Medulla oblongata (tissue), 1 donor: ENCODE data around the gene RIN2.
"Not testable (repeated sequence)": the region's sequence is repeated elsewhere in the genome, so short reads cannot be mapped to it uniquely, and the experiment has no call there.

Experiments
- DNase-seq: peaks from one replicate; pipeline ENCODE4 v3.0.0-alpha.2; 2015; ENCODE audit errors: extremely low spot score

Gene RIN2

DNA sequence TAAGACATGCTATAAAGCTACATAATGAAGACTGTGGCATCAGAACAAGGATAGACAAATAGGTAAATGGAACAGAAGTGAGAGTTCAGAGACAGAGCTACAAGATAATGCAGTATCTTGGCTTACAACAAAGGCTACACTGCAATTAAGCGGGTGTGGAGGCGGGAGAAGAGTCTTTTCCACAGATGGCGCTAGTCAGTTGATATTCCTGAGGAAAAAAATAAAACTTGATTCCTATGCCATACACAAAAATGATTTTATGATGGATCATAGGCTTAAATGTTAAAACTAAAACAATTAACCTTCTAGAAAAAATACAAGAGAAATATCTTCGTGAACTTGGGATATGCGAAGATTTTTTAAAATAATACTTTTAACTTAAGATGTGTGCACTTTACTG lies 31.0 kb downstream of the RIN2 start:
- no peak for DNase-seq

DNA sequence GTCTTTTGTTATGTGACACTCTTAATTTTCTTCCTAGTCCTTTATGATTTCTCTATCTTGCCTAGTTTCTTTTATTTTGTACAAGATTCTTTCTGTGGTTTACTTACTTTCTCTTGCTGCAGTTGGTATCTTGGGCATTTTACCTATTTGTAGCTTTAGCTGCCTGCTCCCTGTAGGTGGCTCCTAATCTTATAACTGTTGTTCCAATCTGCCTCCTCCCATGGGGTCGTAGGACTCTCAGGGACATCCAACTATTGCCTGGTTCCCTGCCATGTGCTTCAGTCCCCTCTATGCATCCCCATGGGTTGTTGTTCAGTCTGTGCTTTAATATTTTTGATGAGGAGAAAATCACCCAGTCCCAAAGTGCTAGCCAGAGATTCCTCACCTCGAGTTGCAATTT lies 31.4 kb downstream of the RIN2 start:
- DNase-seq = no peak

DNA sequence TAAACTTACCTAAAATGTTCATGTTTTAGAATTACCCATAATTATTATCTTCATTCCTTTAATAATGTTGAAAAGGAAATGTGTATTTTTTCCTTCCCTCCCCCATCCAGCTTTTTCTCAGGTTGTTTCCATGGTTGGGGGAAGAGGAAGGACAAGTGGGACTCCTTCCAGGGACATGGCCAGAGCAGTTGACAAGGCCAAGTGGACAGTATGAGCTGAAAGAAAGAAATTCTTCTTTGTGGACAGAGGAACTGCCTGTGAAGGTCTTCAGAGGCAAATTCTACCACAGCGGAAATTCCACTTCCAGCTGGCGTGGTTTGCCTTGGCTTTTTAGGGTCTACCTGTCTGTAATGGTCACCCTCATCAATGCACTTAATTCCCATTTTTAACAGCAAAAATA lies 33.8 kb downstream of the RIN2 start:
- no peak for DNase-seq

DNA sequence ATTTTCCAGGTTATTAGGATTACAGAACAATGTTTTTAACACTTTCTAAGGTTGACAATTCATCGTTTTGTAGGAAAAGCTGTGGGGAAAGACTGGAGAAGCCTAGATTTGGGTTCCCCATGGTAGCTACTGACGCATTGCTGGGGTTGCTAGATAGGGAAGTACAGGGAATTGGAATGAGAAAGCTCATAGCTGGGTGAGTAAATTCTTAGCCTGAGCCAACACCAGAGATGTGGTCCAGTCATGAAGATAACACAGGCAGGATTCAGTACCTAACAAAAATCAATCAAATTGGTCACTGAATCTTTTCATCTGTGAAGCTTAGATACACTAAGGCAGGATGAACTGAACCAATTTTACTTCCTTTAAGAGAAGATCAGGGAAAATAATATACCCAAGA lies 35.7 kb downstream of the RIN2 start:
- DNase-seq = no peak

DNA sequence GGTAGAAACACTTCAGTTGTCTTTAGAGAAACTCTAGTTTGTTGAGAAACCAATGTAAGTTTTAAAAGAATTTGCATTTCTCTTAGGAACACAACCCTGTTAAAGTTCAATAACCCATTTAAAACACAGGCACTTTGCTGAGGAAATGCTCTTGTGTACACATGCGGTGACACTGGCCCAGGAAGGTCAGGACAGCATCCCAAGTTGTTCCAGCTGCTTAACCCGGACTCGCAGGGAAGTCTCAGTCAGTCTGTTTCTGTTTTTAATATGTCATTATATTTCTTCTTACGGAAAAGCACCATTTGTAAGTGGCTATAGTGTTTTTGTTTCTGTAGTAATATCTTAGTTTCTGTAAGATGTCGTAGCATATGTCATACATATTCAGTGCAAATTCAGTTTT lies 36.9 kb downstream of the RIN2 start:
- no peak for DNase-seq

DNA sequence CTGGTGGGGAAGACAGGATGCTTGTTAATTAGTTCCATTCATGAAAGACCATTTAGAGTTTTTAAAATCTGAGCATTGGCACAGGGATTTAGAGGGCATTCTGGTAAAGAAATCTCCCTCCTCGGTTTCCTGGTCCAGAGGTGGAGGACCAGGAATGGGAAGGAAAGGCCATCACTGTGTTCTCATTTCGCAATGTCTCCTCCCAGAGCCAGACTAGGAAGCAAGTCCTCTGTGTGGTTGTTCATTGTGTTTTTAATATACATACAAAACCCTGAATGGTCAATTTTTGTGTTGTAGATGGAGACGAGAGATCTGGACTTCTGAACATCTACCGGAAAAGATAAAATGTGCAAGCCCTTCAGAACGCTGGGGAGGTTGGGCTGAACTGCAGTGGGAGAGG lies 41.3 kb downstream of the RIN2 start:
- no peak for DNase-seq

DNA sequence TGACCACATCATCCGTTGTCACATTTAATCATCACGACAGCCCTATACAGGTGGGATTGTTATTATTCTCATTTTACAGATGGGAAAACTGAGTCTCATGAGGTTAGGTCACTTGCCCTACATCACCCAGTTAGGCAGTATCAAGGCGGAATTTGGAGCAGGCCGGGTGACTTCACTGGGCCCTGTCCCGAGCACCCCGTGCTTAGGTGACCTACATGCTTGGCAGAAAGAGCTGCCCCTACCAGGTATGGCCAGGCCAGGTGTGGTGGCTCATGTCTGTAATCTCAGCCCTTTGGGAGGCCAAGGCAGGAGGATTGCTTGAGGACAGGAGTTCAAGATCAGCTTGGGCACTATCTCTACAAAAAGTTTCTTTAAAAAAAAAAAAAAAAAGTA lies 44.0 kb downstream of the RIN2 start:
- DNase-seq = no peak

DNA sequence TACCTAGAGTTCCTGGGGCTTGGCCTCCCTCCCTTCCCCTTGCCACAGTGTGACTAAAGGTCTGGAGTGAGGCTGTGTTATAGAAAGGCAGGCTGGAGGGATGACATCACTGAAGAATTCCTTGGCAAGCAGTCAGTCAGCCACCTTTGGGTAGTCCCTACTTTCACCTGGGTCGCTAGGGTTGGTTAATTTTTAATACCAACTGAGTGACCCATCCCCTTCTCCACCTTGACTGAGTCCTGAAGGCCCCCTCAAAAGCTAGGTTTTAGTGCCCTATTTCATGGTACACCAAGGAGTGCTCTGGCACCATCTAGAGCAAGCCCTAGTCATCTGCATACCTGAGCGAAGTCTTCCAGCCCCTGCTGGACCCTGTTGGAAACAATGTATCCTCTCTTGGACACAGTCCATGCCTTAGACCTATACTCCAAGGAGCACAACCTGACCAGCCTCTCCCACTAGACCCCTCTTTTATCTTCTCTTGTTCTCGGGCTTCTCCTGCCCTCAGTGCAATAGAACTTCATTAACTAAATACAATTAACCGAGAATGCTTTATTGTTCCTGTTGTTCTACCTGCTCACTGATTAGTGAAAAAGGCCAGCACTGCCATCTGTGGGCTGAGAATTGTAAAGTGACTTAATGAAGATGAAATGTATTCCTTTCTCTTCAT lies 44.6 kb downstream of the RIN2 start:
- DNase-seq = no peak

DNA sequence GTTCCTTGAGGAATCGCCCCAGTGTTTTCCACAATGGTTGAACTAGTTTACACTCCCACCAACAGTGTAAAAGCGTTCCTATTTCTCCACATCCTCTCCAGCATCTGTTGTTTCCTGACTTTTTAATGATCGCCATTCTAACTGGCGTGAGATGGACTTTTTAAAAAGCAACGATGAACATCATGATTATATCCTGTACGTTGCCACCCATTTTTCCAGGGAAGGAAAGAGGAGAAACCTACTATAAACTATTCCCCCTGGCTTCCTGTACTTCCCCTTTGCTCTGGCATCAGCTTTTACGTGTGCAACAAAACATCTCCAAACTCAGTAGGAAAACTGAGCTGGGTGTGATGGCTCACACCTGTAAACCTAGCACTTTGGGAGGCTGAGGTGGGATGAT lies 48.2 kb downstream of the RIN2 start:
- DNase-seq = not testable (repeated sequence)

DNA sequence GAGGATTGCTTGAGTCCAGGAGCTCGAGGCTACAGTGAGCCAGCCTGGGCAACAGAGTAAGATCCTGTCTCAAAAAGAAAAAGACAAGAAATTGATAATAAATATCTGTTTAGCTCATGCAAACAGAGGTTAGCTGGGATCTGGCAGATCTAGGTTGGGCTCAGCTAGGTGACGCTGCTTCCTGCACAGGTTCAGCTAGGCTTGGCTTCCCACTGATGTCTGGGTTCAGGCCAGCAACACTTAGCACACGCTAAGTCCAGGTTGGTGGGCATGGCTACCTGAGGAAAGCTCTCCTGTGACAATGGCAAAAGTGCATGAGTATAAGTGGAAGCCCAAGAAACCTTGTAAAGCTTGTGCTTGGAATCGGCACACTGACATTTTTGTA lies 48.7 kb downstream of the RIN2 start:
- no peak for DNase-seq

DNA sequence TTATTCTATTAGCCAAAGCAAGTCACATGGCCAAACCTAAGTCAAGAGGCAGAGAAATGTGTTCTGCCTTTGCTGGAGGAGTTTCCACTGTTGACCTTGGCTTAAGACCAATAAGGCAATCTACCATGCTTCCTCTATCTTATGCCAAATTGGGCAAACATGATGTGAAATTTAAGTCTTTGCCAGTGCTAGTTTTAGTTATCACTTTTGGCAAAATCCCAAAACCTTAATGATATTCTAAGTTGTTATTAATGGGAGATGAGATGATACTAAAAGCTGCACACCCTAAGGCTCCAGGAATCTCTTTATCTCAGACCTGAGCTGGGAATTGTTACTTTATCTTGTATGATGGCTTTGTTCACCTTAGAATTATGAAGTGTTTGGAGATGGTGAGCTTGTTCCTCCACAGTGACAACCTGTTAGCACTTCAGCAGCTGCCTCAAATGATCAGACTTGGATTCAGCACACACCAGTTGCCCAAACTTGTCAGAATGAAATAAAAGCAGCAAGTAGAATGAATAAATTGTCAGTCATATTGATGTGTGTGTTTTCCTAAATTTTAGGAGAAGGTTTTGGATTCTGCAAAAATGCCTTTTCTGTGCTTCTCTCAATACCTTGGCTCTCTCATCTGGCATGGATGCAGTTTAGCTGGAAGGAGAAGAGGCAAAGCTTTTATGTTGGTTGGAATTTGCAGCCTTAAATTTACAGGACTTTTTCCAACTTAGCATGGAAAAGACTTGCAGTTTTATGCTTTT lies 49.3 kb downstream of the RIN2 start:
- peak; percentile 29 for DNase-seq
